ENCODE data around the gene IFI6.
"Not testable (repeated sequence)": the region's sequence is repeated elsewhere in the genome, so short reads cannot be mapped to it uniquely, and the experiment has no call there.

Gene IFI6

GRCh38 chr1:27684176-27684575 lies 12.2 kb upstream of the IFI6 start:
- Histone ChIP-seq H3K79me2 (ENCODE audit: insufficient read depth, low read length) (no peaks in the 10 kb centered on the region), H3K4me1 (ENCODE audit: insufficient read depth, low read length, severe bottlenecking) (no peaks in the 10 kb centered on the region), H3F3A (ENCODE audit: insufficient read depth, low read length) (no peaks in the 10 kb centered on the region), H3K27ac (ENCODE audit: low read depth, low read length, poor library complexity, severe bottlenecking) (no peak overlapping the region), H3K9me3 (ENCODE audit: low read length) (peaks cover 5% of the 10 kb centered on the region; the same call in 1 of the 2 replicates), H3K9ac (ENCODE audit: low read length) (no peak overlapping the region), H3K4me2 (ENCODE audit: low read length) (no peak overlapping the region), H3K27me3 (ENCODE audit: insufficient read depth, low read length) (no peaks in the 10 kb centered on the region; the same call in 1 of the 2 replicates), H3K36me3 (ENCODE audit: insufficient read depth, low read length) (no peaks in the 10 kb centered on the region), H2AFZ (ENCODE audit: low read length) (no peak overlapping the region), H3K4me3 (ENCODE audit: low read depth, low read length, poor library complexity, severe bottlenecking) (no peak overlapping the region), H4K20me1 (ENCODE audit: insufficient read depth, low read length) (no peaks in the 10 kb centered on the region), H3K9me2 (ENCODE audit: low read depth, low read length) (no peaks in the 10 kb centered on the region)
- no peak for TF ChIP-seq CTCF (IDR thresholded peaks at IDR 0.05; ENCODE audit: low read length)
- no peak for TF ChIP-seq EZH2 (IDR thresholded peaks at IDR 0.05; ENCODE audit: borderline replicate concordance, low read length)

GRCh38 chr1:27682351-27682944 lies 10.5 kb upstream of the IFI6 start:
- no peaks in the 10 kb centered on the region; the same call in 1 of the 2 replicates for H3K27me3 ChIP-seq (ENCODE audit: insufficient read depth, low read length)
- no peak overlapping the region for H2AFZ ChIP-seq (ENCODE audit: low read length)
- H3K9me3 ChIP-seq (ENCODE audit: low read length), result peaks cover 5% of the 10 kb centered on the region; the same call in 1 of the 2 replicates
- TF ChIP-seq EZH2 (IDR thresholded peaks at IDR 0.05; ENCODE audit: borderline replicate concordance, low read length) (no peak), CTCF (IDR thresholded peaks at IDR 0.05; ENCODE audit: low read length) (no peak)
- H3K79me2 ChIP-seq (ENCODE audit: insufficient read depth, low read length), result no peaks in the 10 kb centered on the region
- H3K9ac ChIP-seq (ENCODE audit: low read length), result no peak overlapping the region
- H3K4me1 ChIP-seq (ENCODE audit: insufficient read depth, low read length, severe bottlenecking), result no peaks in the 10 kb centered on the region
- no peak overlapping the region for H3K4me3 ChIP-seq (ENCODE audit: low read depth, low read length, poor library complexity, severe bottlenecking)
- no peaks in the 10 kb centered on the region for H3K9me2 ChIP-seq (ENCODE audit: low read depth, low read length)
- no peaks in the 10 kb centered on the region for H3K36me3 ChIP-seq (ENCODE audit: insufficient read depth, low read length)
- no peak overlapping the region for H3K27ac ChIP-seq (ENCODE audit: low read depth, low read length, poor library complexity, severe bottlenecking)
- H3K4me2 ChIP-seq (ENCODE audit: low read length), result no peak overlapping the region
- no peaks in the 10 kb centered on the region for H3F3A ChIP-seq (ENCODE audit: insufficient read depth, low read length)
- H4K20me1 ChIP-seq (ENCODE audit: insufficient read depth, low read length), result no peaks in the 10 kb centered on the region

- not testable (repeated sequence) for H2AFZ ChIP-seq (ENCODE audit: low read length); H3K27ac ChIP-seq (ENCODE audit: low read depth, low read length, poor library complexity, severe bottlenecking); H3K9ac ChIP-seq (ENCODE audit: low read length)
Measured at GRCh38 chr1:27681580-27681979, 9.6 kb upstream of the IFI6 start.

GRCh38 chr1:27680225-27680791 lies 8.3 kb upstream of the IFI6 start:
- not testable (repeated sequence) for H3K9me3 ChIP-seq (ENCODE audit: low read length); H3K9ac ChIP-seq (ENCODE audit: low read length); H3K27me3 ChIP-seq (ENCODE audit: insufficient read depth, low read length); H3K9me2 ChIP-seq (ENCODE audit: low read depth, low read length); H3K36me3 ChIP-seq (ENCODE audit: insufficient read depth, low read length); H2AFZ ChIP-seq (ENCODE audit: low read length); H3F3A ChIP-seq (ENCODE audit: insufficient read depth, low read length); H3K4me2 ChIP-seq (ENCODE audit: low read length); H3K4me3 ChIP-seq (ENCODE audit: low read depth, low read length, poor library complexity, severe bottlenecking); H3K79me2 ChIP-seq (ENCODE audit: insufficient read depth, low read length); H3K4me1 ChIP-seq (ENCODE audit: insufficient read depth, low read length, severe bottlenecking); H4K20me1 ChIP-seq (ENCODE audit: insufficient read depth, low read length); H3K27ac ChIP-seq (ENCODE audit: low read depth, low read length, poor library complexity, severe bottlenecking)

More at GRCh38 chr1:27681580-27681979, 9.6 kb upstream of the IFI6 start:
- H3K36me3 ChIP-seq (ENCODE audit: insufficient read depth, low read length); H3K4me1 ChIP-seq (ENCODE audit: insufficient read depth, low read length, severe bottlenecking); H3F3A ChIP-seq (ENCODE audit: insufficient read depth, low read length); H3K9me2 ChIP-seq (ENCODE audit: low read depth, low read length); H3K79me2 ChIP-seq (ENCODE audit: insufficient read depth, low read length); H3K4me2 ChIP-seq (ENCODE audit: low read length); H4K20me1 ChIP-seq (ENCODE audit: insufficient read depth, low read length); H3K4me3 ChIP-seq (ENCODE audit: low read depth, low read length, poor library complexity, severe bottlenecking); H3K27me3 ChIP-seq (ENCODE audit: insufficient read depth, low read length); H3K9me3 ChIP-seq (ENCODE audit: low read length): not testable (repeated sequence)
